Measurements from ENCODE around the gene PCDHB12. TPM values are rescaled to one million over a fixed set of nuclear protein-coding genes. Genes with fewer than 3 reads are reported as not detected.
A peak's percentile ranks its signal among the peaks of the same experiment; 100 is the strongest.
"Not testable (repeated sequence)": the region's sequence is repeated elsewhere in the genome, so short reads cannot be mapped to it uniquely, and the experiment has no call there.

Gene PCDHB12
- 1.9 and 2.0 TPM in 2 replicates for polyA plus RNA-seq (2012; rRNA removed)
- polyA plus RNA-seq (2012; cell fraction: cytosol; rRNA removed): 1.0 and 1.2 TPM in 2 replicates
- 3.1 and 3.2 TPM in 2 replicates for polyA plus RNA-seq (2012; cell fraction: nucleus; rRNA removed)

DNA sequence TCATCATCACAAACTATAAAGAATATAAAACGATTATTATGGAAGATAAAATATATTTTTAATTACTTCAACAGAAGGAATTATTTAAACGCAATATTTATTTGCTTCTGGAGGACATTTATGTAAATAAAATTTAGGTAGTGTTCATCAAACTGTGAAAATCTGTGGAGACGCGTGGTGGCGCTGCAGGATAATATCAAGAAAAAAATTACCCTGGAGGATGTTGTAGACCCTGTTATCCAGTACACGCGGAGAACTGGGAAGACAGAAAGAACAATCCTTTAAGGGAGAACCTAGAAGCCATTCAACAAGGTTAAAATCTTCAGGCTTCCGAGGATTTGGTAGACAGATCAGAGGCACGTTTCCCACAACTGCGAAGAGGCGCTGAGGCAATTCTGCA, at the start of gene PCDHB12:
PCDHB12 (plus strand) TSS at position 242 of the 400 bp plus-strand sequence. CDS start 189 bp downstream, outside the sequence.
- Histone ChIP-seq H3K27ac (ENCODE audit: low read depth in 2 of 2, low read length in 1 of 2) (no peak within 1 kb of the TSS; a peak in 1 of 4 replicates), H4K20me1 (ENCODE audit: insufficient read depth) (no peaks in the 10 kb centered on the region), H3K4me3 (ENCODE audit: low read depth in 2 of 2, low read length in 1 of 2) (peak within 1 kb of the TSS; percentile 44 to 46), H3K4me1 (ENCODE audit: control insufficient read depth in 1 of 2, insufficient read depth in 2 of 2, low read depth in 1 of 2, low read length in 1 of 2) (no peaks in the 10 kb centered on the region), H3K79me2 (ENCODE audit: insufficient read depth) (no peaks in the 10 kb centered on the region), H3K27me3 (ENCODE audit: insufficient read depth) (no peaks in the 10 kb centered on the region), H3F3A (replicated peaks; ENCODE audit: insufficient read depth) (no peaks in the 10 kb centered on the region), H2AFZ (ENCODE audit: low read depth) (no peak within 1 kb of the TSS), H3K4me2 (peak within 1 kb of the TSS; percentile 48; the same call in 1 of the 2 replicates), H3K9ac (no peak within 1 kb of the TSS), H3K9me3 (no peaks in the 10 kb centered on the region; the same call in 1 of the 2 replicates), H3K36me3 (replicated peaks in 1 of 2; ENCODE audit: control insufficient read depth in 1 of 2, insufficient read depth in 2 of 2, low read length in 1 of 2) (no peaks in the 10 kb centered on the region), H3K9me2 (no peaks in the 10 kb centered on the region)
- WGBS (ENCODE audit: low lambda C conversion rate): 16% methylated on average over 11 of the region's 11 CpGs
- CTCF ChIA-PET: interaction anchor here (0.6 to 2.7 kb wide), 17 partner anchors 8 to 367 kb away, joined by 3 to 13 read pairs (median 4); partner anchors contain the start of genes PCDHB11, PCDHB14, PCDHB6 and PCDHB8
- DNase-seq: peak; percentile 50
- POLR2A ChIA-PET: no interaction called here
- TF ChIP-seq SMC3 (IDR thresholded peaks at IDR 0.05; ENCODE audit: low read depth, low read length) (peak; percentile 24; the same call in 1 of the 2 replicates), RAD21 (IDR thresholded peaks at IDR 0.05; ENCODE audit: low read length) (peak; percentile 55), CTCF (IDR thresholded peaks at IDR 0.05) (peak; percentile 56), SIN3A (IDR thresholded peaks at IDR 0.05; ENCODE audit: borderline replicate concordance, low read depth, low read length) (no peak), ZBTB33 (IDR thresholded peaks at IDR 0.05; ENCODE audit: borderline replicate concordance, low read depth) (no peak)

GRCh38 chr5:141172381-141173204, 35.9 kb upstream of the PCDHB12 start, which contains the start of gene PCDHB7:
PCDHB7 (plus strand) TSS chr5:141172644; CDS start chr5:141172836, 192 bp downstream.
- Histone ChIP-seq H3K9me3 (no peaks in the 10 kb centered on the region; the same call in 1 of the 2 replicates), H3K9me2 (no peaks in the 10 kb centered on the region), H3F3A (replicated peaks; ENCODE audit: insufficient read depth) (no peaks in the 10 kb centered on the region), H3K79me2 (ENCODE audit: insufficient read depth) (no peaks in the 10 kb centered on the region), H4K20me1 (ENCODE audit: insufficient read depth) (no peaks in the 10 kb centered on the region), H3K4me1 (ENCODE audit: control insufficient read depth in 1 of 2, insufficient read depth in 2 of 2, low read depth in 1 of 2, low read length in 1 of 2) (no peaks in the 10 kb centered on the region; a peak in 1 of 4 replicates), H3K27ac (ENCODE audit: low read depth in 2 of 2, low read length in 1 of 2) (no peak within 1 kb of the TSS), H3K36me3 (replicated peaks in 1 of 2; ENCODE audit: control insufficient read depth in 1 of 2, insufficient read depth in 2 of 2, low read length in 1 of 2) (no peaks in the 10 kb centered on the region), H3K4me3 (ENCODE audit: low read depth in 2 of 2, low read length in 1 of 2) (peak within 1 kb of the TSS; percentile 21 to 31), H3K4me2 (peak within 1 kb of the TSS; percentile 26; the same call in 1 of the 2 replicates), H3K27me3 (ENCODE audit: insufficient read depth) (no peaks in the 10 kb centered on the region), H2AFZ (ENCODE audit: low read depth) (peak within 1 kb of the TSS; percentile 58), H3K9ac (no peak within 1 kb of the TSS)
- CTCF ChIA-PET: interaction anchor here (0.9 to 3.7 kb wide), 5 partner anchors 10 to 386 kb away, joined by 3 to 13 read pairs (median 4); partner anchors contain the start of genes PCDHA4, PCDHB14, PCDHB16 and PCDHB6
- DNase-seq: peak; percentile 49
- POLR2A ChIA-PET: no interaction called here
- peak; percentile 53 for TF ChIP-seq RAD21 (IDR thresholded peaks at IDR 0.05; ENCODE audit: low read length)
- TF ChIP-seq FOXM1 (IDR thresholded peaks at IDR 0.05; ENCODE audit: low read depth): no peak
- TF ChIP-seq CTCF (IDR thresholded peaks at IDR 0.05): peak; percentile 64
- TF ChIP-seq YY1 (IDR thresholded peaks at IDR 0.05; ENCODE audit: low read depth): peak; percentile 49; the same call in 1 of the 2 replicates
- WGBS (ENCODE audit: low lambda C conversion rate): 39% methylated on average over 20 of the region's 20 CpGs

- H2AFZ ChIP-seq (ENCODE audit: low read depth); H3K4me2 ChIP-seq; H3K9me3 ChIP-seq; H3K36me3 ChIP-seq (replicated peaks in 1 of 2; ENCODE audit: control insufficient read depth in 1 of 2, insufficient read depth in 2 of 2, low read length in 1 of 2); POLR2A ChIA-PET; H3F3A ChIP-seq (replicated peaks; ENCODE audit: insufficient read depth); H3K79me2 ChIP-seq (ENCODE audit: insufficient read depth); H3K27ac ChIP-seq (ENCODE audit: low read depth in 2 of 2, low read length in 1 of 2); DNase-seq; H3K4me3 ChIP-seq (ENCODE audit: low read depth in 2 of 2, low read length in 1 of 2); H3K4me1 ChIP-seq (ENCODE audit: control insufficient read depth in 1 of 2, insufficient read depth in 2 of 2, low read depth in 1 of 2, low read length in 1 of 2); H3K27me3 ChIP-seq (ENCODE audit: insufficient read depth); H4K20me1 ChIP-seq (ENCODE audit: insufficient read depth); H3K9me2 ChIP-seq; H3K9ac ChIP-seq: not testable (repeated sequence)
- 63% methylated on average over 60 of the region's 79 CpGs for WGBS (ENCODE audit: low lambda C conversion rate)
- CTCF ChIA-PET: interaction anchor here (0.6 to 1.0 kb wide), 2 partner anchors 35 to 418 kb away, joined by 3 to 4 read pairs; no protein-coding TSS in a partner anchor
Observed at GRCh38 chr5:141174291-141175104, 34.0 kb upstream of the PCDHB12 start.

Data from SK-N-SH (cell line).